Measurements from ENCODE around the gene SRRD.

DNA sequence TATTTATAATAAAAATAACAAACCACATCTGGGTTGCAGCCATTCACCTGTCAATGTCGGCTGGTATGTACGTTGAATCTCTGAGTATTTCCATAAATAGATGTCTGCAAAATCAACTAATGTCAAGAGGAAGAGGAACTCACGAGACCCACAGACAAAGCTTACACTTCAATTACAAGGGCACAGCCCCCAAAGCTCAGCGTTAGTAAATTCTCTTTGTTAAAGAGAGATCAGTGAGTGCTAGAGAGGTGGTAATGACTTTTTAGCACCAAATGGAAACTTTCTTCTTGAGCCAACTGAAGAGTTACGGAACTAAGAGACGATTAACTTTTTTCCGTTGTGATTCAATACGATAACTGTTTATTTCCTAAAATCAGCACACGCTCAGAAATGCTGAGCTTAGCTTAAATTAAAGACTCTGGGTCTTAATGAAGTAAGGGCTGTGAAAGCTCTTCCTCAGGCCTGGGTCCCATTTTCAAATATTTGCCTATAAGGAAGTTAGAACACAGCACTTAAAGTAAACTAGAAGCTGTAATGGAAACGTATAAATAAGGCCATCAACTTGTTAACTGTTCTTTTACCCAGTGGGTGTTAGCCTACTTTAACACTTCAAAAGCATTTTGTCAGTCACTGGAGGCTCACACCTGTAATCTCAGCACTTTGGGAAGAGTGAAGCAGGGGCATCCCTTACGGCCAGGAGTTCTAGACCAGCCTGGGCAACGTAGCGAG lies 51.4 kb downstream of the SRRD start:
- TF ChIP-seq POLR2A (IDR thresholded peaks at IDR 0.05) = no peak
- TF ChIP-seq, protein P1, sequence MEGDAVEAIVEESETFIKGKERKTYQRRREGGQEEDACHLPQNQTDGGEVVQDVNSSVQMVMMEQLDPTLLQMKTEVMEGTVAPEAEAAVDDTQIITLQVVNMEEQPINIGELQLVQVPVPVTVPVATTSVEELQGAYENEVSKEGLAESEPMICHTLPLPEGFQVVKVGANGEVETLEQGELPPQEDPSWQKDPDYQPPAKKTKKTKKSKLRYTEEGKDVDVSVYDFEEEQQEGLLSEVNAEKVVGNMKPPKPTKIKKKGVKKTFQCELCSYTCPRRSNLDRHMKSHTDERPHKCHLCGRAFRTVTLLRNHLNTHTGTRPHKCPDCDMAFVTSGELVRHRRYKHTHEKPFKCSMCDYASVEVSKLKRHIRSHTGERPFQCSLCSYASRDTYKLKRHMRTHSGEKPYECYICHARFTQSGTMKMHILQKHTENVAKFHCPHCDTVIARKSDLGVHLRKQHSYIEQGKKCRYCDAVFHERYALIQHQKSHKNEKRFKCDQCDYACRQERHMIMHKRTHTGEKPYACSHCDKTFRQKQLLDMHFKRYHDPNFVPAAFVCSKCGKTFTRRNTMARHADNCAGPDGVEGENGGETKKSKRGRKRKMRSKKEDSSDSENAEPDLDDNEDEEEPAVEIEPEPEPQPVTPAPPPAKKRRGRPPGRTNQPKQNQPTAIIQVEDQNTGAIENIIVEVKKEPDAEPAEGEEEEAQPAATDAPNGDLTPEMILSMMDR (IDR thresholded peaks at IDR 0.05) = no peak

Data from uterus (tissue), 2 donors.